Aorta (tissue), 5 donors: ENCODE measurements around the gene BTBD1. TPM values are rescaled to one million over a fixed set of nuclear protein-coding genes. Genes with fewer than 3 reads are reported as not detected.

Experiments used
- ATAC-seq: fragments of 200-7000 bp; cut with Tn5 transposase; one replicate; pipeline ENCODE4 v1.9.1; 2022; ENCODE audit warnings: moderate library complexity; ENCODE audit not compliant: low FRiP score
- DNase-seq, 2 donors: peaks; one replicate each; pipeline ENCODE4 v3.0.0-alpha.2; 2020
- H3K27ac ChIP-seq, 2 donors: one replicate each; pipeline ENCODE4 v1.5.1; 2013; ENCODE audit warnings: low read length in 2 of 2, mild to moderate bottlenecking in 2 of 2, moderate library complexity in 2 of 2, control low read depth in 1 of 2, inconsistent platforms in 1 of 2, low read depth in 1 of 2
- H3K27me3 ChIP-seq, 2 donors: one replicate each; pipeline ENCODE4 v1.6.1; 2013; ENCODE audit warnings: control low read depth in 1 of 2, low read length in 1 of 2, mild to moderate bottlenecking in 1 of 2, moderate library complexity in 1 of 2; ENCODE audit not compliant: insufficient read depth in 2 of 2, control insufficient read depth in 1 of 2
- H3K36me3 ChIP-seq, 2 donors: one replicate each; pipeline ENCODE4 v1.6.1; 2013; ENCODE audit warnings: control low read depth in 1 of 2, low read length in 1 of 2, mild to moderate bottlenecking in 1 of 2; ENCODE audit not compliant: insufficient read depth in 2 of 2, control insufficient read depth in 1 of 2
- H3K4me1 ChIP-seq, 2 donors: one replicate each; pipeline ENCODE4 v1.6.1; 2013; ENCODE audit warnings: low read length in 2 of 2, control low read depth in 1 of 2, mild to moderate bottlenecking in 1 of 2, moderate library complexity in 1 of 2; ENCODE audit not compliant: insufficient read depth in 2 of 2, control insufficient read depth in 1 of 2
- H3K4me3 ChIP-seq, 2 donors: one replicate each; pipeline ENCODE4 v1.5.1; 2013; ENCODE audit warnings: low read length in 2 of 2, control low read depth in 1 of 2, mild to moderate bottlenecking in 1 of 2
- H3K9me3 ChIP-seq: one replicate; pipeline ENCODE4 v1.6.1; 2013; ENCODE audit warnings: mild to moderate bottlenecking, low read length; ENCODE audit not compliant: control insufficient read depth
- WGBS, 2 donors: extraction: QIAGEN DNeasy Blood & Tissue Kit; methylation state at CpG; one replicate each; pipeline ENCODE4 v1.1.7; 2013; 5-methylcytosine and 5-hydroxymethylcytosine counted together
- intact Hi-C, 2 donors: fragments of 100-400 bp; cut with DNase I; formaldehyde crosslinking; loops; one replicate each; pipeline versions ENCODE4 v1.14.2 to v1.15.0; 2022
- microRNA-seq, 2 donors: library from miRNA; unstranded; fragments of <30 nt; microRNA quantifications; one replicate each; pipeline ENCODE4 v1.2.0, GENCODE V29; 2020
- polyA plus RNA-seq, 2 donors: library from polyadenylated mRNA; stranded (reverse); fragments of 200-250 nt; gene quantifications; one replicate each; pipeline ENCODE4 v1.2.3, GENCODE V29; 2013
- total RNA-seq, 2 donors: library from RNA; stranded (reverse); fragmentation: NEBNext Ultra II Directional; extraction: Animal tissue kit (Norgen Biotek cat#: 25700); gene quantifications; one replicate each; pipeline ENCODE4 v1.2.1, GENCODE V29; 2021
- donor health status: healthy with polysubstance abuse.
- donor health status: Bipolar disorder and iron deficiency.
- donor health status: DM: no; HTN: no; CAD: no.
- donor health status: DM: no; HTN: no; CAD: no.
- donor health status: DM: yes; HTN: yes; CAD: no.

BTBD1 gene
- total and polyA plus RNA-seq, 4 donors, result 21.0 to 47.8 (median 35.2) TPM

- 29 to 36% methylated on average over 3 of the region's 3 CpGs for WGBS, 2 donors
- no peak for ATAC-seq
These were observed 96.9 kb downstream of the BTBD1 start for GRCh38 chr15:82970078-82970686.

GRCh38 chr15:82969353-82969752, 97.7 kb downstream of the BTBD1 start:
- Histone ChIP-seq H3K4me1 (no peaks in the 10 kb centered on the region), H3K27me3 (no peaks in the 10 kb centered on the region), H3K27ac (no peak overlapping the region), H3K4me3 (no peak overlapping the region), H3K36me3 (peaks cover 0 to 2% of the 10 kb centered on the region in 2 donors), H3K9me3 (no peaks in the 10 kb centered on the region)
- intact Hi-C loops, result no loop called here
- 82 to 83% methylated on average over 7 of the region's 7 CpGs for WGBS, 2 donors
- ATAC-seq, result no peak
- DNase-seq, result no peak

More at GRCh38 chr15:82970078-82970686, 96.9 kb downstream of the BTBD1 start:
- no peak overlapping the region for H3K27ac ChIP-seq
- H3K9me3 ChIP-seq, result no peaks in the 10 kb centered on the region
- intact Hi-C loops, result no loop called here
- no peak overlapping the region for H3K4me3 ChIP-seq
- no peak for DNase-seq
- H3K4me1 ChIP-seq, result no peaks in the 10 kb centered on the region
- no peaks in the 10 kb centered on the region for H3K27me3 ChIP-seq
- H3K36me3 ChIP-seq, result peaks cover 0 to 2% of the 10 kb centered on the region in 2 donors

GRCh38 chr15:82968066-82968465, 99.0 kb downstream of the BTBD1 start:
- no peaks in the 10 kb centered on the region for H3K4me1 ChIP-seq
- no peaks in the 10 kb centered on the region for H3K9me3 ChIP-seq
- H3K36me3 ChIP-seq, result peaks cover 0 to 2% of the 10 kb centered on the region in 2 donors
- no peaks in the 10 kb centered on the region for H3K27me3 ChIP-seq
- H3K27ac ChIP-seq, result no peak overlapping the region
- intact Hi-C loops, result no loop called here
- DNase-seq (no peak), ATAC-seq (no peak)
- 89 to 93% methylated on average over 4 of the region's 4 CpGs for WGBS, 2 donors
- H3K4me3 ChIP-seq, result no peak overlapping the region

GRCh38 chr15:82966671-82967071, 100.4 kb downstream of the BTBD1 start:
- intact Hi-C loops, result no loop called here
- no peaks in the 10 kb centered on the region for H3K27me3 ChIP-seq
- no peaks in the 10 kb centered on the region for H3K4me1 ChIP-seq
- ATAC-seq (no peak), DNase-seq (no peak)
- no peak overlapping the region for H3K4me3 ChIP-seq
- 70 to 72% methylated on average over 4 of the region's 4 CpGs for WGBS, 2 donors
- no peaks in the 10 kb centered on the region for H3K9me3 ChIP-seq
- H3K27ac ChIP-seq, result no peak overlapping the region
- peaks cover 0 to 2% of the 10 kb centered on the region in 2 donors for H3K36me3 ChIP-seq

Small RNA genes lying within 50 kb of the gene (microRNA-seq; reads per million reads assigned to microRNA genes)
- gene MIR4515, result 0 reads per million in 2 donors

Other genes with a start within 250 kb of the BTBD1 start
- gene HOMER2, start 114.5 kb downstream of the BTBD1 start, total RNA-seq, result 1 to 10 TPM; 2.3 to 7.1 TPM
- 1 to 10 TPM in 1 of 2 donors, under 1 TPM in 1; 0.50 to 2.4 TPM for gene HOMER2, start 114.5 kb downstream of the BTBD1 start, polyA plus RNA-seq
- 10 to 100 TPM; 11.5 to 12.2 TPM for gene RAMAC, start 81.0 kb downstream of the BTBD1 start, total RNA-seq
- 10 to 100 TPM; 14.8 to 24.3 TPM for gene RAMAC, start 81.0 kb downstream of the BTBD1 start, polyA plus RNA-seq
- gene C15orf40, start 55.6 kb downstream of the BTBD1 start, total RNA-seq, result 10 to 100 TPM; 15.0 to 15.3 TPM
- gene C15orf40, start 55.6 kb downstream of the BTBD1 start, polyA plus RNA-seq, result 10 to 100 TPM; 16.5 to 27.9 TPM
- gene TM6SF1, start 40.4 kb upstream of the BTBD1 start, total RNA-seq, result 10 to 100 TPM in 1 of 2 donors, 1 to 10 TPM in 1; 7.9 to 11.3 TPM
- 10 to 100 TPM in 1 of 2 donors, 1 to 10 TPM in 1; 2.2 to 13.0 TPM for gene TM6SF1, start 40.4 kb upstream of the BTBD1 start, polyA plus RNA-seq
- 10 to 100 TPM; 65.3 to 68.4 TPM for gene HDGFL3, start 140.6 kb upstream of the BTBD1 start, total RNA-seq
- 10 to 100 TPM; 28.0 to 68.1 TPM for gene HDGFL3, start 140.6 kb upstream of the BTBD1 start, polyA plus RNA-seq
- under 1 TPM; 0.13 to 0.21 TPM for gene BNC1, start 217.4 kb upstream of the BTBD1 start, total RNA-seq
- not detected for gene BNC1, start 217.4 kb upstream of the BTBD1 start, polyA plus RNA-seq